ENCODE measurements around the gene LRMDA.

DNA sequence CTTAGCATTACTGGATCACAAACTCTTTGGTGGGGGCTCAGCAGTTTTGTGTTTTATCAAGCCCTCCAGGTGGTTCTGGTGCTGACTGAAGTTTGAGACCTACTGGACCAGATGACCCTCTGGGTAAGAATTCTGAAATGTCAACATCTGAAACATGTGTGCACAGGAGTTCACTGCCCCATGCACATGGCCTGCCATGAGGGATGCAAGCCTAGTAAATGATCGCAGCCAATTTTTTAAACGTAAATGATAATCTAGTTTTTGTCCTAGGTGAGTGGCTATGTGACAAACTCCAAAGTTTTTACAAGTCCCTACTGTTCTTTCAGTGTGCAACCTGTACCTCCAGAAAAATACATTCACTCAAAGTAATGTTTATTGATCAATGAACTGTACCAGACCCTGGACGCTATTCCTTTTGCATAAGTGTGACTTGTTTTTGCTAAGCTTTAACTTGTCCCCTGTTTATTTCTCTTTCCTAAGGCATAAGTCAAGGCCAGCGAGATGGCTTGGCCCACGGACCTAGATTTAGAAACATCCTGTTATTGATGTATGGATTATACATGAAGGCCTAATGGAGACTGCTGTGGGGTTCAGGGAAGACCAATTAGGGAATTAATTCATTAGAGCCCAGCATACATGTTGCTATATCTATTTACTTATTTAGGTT, 531.1 kb downstream of the LRMDA start:
- no peak for TF ChIP-seq POLR2A (IDR thresholded peaks at IDR 0.05)
- TF ChIP-seq, protein P1, sequence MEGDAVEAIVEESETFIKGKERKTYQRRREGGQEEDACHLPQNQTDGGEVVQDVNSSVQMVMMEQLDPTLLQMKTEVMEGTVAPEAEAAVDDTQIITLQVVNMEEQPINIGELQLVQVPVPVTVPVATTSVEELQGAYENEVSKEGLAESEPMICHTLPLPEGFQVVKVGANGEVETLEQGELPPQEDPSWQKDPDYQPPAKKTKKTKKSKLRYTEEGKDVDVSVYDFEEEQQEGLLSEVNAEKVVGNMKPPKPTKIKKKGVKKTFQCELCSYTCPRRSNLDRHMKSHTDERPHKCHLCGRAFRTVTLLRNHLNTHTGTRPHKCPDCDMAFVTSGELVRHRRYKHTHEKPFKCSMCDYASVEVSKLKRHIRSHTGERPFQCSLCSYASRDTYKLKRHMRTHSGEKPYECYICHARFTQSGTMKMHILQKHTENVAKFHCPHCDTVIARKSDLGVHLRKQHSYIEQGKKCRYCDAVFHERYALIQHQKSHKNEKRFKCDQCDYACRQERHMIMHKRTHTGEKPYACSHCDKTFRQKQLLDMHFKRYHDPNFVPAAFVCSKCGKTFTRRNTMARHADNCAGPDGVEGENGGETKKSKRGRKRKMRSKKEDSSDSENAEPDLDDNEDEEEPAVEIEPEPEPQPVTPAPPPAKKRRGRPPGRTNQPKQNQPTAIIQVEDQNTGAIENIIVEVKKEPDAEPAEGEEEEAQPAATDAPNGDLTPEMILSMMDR (IDR thresholded peaks at IDR 0.05) = no peak
